GM21526 (cell line): Measurements from ENCODE around the gene IFITM10.

Experiments used
- ATAC-seq: cut with Tn5 transposase; IDR thresholded peaks from one replicate; pipeline ENCODE4 v1.9.1; 2021; ENCODE audit warnings: moderate library complexity; ENCODE audit not compliant: unreplicated experiment, low FRiP score

Gene IFITM10

DNA sequence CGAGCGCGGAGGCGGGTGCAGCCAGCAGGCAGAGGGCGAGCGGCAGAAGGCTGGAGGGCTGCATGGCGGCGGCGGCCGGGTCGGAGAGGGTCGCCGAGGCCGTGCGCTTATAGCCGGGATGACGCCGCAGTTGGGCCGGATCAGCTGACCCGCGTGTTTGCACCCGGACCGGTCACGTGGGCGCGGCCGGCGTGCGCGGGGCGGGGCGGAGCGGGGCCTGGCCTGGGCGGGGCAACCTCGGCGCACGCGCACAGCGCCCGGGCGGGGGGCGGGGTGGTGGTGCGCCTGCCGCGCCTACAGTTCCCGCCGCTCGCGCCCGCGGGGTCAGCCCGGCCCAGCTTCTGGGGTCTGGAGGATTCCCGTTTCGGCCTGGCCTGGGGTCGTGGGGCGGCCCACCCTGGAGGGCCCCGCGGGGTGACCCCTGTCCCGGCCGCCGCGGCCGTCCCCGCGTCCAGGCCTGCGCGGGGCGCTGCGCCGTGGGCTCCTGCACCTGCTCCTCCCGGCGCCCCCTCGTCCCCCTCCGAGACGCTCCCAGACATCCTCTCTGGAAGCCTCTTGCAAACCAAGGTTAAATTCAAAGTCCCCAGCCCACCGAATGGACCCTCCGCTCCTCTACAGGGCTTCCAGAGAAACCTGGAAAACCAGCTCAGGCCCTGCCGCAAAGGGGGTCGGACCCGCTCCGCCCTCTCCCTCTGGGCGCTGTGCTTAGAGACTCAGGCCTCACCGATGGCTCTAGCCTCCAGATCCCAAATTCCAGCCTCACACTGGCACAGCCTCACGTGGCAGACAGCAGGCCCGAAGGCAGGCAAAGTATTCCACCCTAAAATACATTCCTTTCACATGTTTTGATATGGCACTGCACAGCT lies 13.6 kb upstream of the IFITM10 start, which contains the start of gene CTSD:
TSS of gene CTSD (minus strand) at position 132 of the 866 bp plus-strand sequence. CDS start at position 64, 68 bp downstream.
- ATAC-seq = peak; percentile 68

GRCh38 chr11:1763336-1763795 lies 13.0 kb upstream of the IFITM10 start:
- peak; percentile 22 for ATAC-seq

DNA sequence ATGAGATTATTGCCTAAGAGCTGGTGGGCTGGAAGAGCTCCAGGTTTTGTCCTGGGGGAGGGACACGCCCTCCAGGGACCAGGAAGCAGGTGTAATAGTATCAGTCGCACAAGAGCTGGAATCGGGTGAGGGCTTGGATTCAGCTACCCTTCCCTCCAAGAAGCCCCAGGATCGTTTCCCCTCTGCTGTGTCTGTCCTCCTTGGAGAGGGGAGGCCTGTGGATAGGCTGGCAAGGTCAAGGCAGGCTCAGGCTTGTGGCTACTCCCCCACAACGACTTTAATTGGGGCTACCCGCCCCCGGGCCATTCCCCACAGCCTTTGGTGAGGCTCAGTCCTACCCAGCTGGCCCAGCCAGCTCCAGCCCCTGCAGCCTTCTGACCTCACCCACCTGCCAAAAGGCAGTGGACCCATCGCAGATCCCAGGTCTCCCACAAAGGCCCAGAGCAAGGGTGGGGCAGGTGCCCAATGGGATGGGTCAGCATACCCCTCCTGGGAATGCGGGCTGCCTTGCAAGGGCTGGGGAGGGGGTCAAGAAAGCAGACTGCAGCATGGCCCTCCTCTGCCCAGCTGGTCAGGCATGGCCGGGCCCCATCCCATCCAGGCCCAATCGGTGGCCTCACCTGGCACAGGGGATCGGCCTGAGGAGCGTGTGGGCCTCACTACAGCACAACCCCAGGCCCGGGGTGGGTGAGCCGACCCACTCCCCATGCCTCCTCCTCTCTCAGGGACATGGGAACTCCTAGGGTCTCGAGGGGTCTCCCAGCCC lies 12.3 kb upstream of the IFITM10 start:
- no peak for ATAC-seq

GRCh38 chr11:1761857-1762536 lies 11.6 kb upstream of the IFITM10 start:
- no peak for ATAC-seq

DNA sequence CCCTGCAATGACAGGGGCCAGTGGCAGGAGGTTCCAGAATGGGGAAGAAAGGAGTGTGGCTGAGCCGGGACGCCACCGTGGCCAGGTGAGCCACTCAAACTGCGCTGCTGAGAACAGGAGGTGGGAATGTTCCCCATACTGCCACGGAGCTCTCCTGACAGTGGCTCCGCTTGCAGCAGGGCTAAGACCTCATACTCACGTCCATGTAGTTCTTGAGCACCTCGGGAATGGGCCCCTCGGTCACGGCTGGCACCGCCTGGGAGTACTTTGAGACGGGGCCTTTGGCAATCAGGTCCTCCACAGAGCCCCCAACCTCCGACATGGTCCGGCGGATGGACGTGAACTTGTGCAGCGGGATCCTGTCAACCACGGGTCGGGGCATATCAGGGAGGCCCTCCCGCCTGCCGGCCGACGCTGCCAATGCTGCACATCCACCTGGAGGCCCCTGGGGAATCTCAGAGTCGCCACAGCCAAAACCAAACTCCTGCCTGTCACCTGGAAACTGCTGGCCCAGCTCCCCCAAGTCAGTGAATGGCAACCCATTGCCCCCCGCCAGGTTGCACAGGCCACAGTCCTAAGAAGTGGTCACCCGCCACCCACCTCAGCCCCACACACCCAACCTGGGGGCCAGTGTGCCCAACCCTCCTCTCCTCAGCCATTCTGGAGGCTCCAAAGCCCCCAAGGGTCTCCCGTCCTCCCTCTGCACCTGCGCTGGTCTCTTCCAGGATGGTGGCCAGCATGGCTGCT lies 10.9 kb upstream of the IFITM10 start:
- no peak for ATAC-seq

- no peak for ATAC-seq
These were observed 10.1 kb upstream of the IFITM10 start for GRCh38 chr11:1760351-1761109.

DNA sequence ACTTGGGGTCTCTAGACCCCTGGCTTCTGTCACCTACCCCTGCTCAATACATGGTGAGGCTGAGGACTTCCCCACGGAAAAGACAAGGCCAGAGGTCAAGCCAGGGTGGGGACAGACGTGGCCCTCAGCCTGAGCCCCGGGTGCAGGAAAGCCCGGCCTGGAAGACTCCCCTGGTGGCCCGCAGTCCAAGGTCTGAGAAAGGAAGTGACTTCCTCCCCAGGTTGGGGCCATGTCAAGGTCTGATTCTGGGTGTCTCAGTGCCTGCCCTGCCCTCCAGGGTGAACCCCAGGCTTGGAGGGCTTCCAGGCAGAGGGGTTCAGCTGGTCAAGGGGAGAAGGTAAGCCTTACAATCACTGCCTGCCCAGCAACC lies 9.4 kb upstream of the IFITM10 start:
- ATAC-seq = no peak

DNA sequence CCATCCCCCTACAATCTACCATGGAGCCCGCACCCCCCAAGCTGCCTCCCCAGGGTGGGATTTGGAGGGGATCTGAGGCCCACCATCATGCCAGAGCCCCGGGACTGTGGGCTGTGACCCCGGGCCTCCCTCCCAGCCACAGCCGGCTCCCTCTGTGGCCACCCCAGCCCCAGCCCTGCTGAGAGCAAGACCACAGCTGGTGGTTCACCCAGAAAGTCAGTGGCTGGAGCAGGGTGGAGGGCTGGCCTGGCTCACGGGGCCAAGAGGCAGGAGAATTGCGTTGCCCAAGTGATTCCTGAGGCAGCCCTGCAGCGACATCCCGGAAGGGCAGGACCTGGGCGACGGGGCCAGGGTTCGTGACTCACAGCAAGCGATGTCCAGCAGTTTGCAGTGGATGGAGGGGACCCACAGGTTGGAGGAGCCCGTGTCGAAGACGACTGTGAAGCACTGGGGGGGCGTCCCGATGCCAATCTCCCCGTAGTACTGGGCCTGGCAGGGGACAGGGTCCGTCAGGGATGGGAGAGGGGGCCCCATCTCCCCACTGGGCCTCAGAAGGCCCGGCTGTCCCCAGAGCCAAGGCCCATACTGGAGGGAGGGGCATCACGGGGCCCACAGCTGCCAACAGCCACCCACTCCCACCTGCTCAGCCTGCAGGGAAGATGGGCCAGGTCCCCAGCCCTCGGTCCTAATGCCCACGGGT lies 8.9 kb upstream of the IFITM10 start:
- ATAC-seq = no peak

- no peak for ATAC-seq
These were observed 8.3 kb upstream of the IFITM10 start for GRCh38 chr11:1758611-1759150.

DNA sequence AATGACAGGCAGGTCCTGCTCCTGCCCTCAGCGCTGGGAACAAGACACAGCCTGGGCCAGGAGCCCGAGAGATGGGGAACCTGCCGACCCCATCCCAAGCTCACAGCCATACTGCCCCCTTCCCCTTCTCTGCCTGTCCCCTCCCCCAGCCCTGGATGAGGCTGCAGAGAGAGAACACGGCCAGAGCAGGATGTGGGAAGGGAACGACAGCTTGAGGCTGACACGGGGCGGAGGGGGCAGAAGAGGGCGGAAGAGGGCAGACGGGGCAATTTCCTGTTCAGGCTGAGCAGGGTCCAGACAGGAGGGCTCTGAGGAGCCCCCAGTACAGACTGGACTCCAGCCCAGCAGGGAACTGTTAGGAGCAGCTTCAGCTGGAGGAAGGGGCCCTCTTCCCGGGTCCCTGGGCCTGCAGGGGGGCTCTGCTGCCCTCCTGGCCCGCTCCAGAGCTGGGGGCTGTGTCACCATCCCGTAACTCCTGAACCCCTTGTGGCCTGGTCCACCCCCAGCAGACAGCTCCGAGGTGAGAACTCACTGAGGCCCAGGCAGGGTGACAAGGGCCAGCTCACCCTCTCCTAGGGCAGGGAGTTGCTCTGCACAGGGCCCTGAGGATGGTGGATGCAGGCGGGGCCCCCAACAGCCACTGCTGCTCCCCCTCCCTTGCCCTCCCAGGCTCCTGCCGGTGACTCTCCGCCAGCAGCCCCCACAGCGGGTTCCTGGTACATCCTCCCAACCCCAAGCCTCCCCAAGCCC lies 7.6 kb upstream of the IFITM10 start:
- ATAC-seq = no peak

GRCh38 chr11:1756791-1757771 lies 6.7 kb upstream of the IFITM10 start:
- no peak for ATAC-seq

DNA sequence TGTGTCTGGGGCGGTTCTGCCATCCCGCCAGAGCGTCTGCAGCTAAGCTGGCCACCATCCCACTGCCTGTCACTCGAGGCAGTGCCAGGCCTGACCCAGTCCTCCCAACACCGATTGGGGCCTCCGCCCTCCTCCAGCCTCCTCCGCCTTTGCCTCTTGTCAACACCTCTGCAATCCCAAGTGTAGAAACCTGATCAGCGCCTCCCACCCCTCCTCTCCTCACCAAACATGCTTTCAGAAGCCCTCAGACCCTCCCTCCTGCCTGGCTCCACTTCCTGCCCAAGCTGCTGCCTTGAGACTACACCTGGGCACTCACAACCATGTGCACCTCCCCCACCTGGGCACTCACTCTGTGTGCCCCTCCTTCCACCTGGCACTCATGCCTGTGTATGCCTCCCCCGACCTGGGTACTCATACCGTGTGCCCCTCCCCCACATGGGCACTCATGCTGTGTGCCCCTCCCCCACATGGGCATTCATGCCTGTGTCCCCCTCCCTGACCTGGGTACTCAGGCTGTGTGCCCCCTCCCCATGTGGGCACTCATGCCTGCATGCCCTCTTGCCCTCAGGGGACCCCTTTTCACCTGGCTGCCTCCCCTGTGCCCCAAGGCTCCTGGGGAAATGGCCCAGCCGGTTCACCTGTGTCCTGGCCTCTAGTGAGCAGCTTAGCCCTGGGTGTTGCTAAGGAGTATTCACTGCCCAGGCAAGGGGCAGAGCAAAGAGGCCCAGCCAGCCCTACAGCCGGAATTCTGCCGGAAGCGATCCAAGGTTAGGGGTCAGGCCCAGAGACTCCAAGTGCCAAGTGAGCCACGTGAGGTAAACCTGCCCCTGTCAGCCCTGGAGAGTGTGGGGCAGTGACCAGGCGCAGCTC lies 5.5 kb upstream of the IFITM10 start:
- no peak for ATAC-seq

GRCh38 chr11:1755344-1755691 lies 4.9 kb upstream of the IFITM10 start:
- no peak for ATAC-seq

DNA sequence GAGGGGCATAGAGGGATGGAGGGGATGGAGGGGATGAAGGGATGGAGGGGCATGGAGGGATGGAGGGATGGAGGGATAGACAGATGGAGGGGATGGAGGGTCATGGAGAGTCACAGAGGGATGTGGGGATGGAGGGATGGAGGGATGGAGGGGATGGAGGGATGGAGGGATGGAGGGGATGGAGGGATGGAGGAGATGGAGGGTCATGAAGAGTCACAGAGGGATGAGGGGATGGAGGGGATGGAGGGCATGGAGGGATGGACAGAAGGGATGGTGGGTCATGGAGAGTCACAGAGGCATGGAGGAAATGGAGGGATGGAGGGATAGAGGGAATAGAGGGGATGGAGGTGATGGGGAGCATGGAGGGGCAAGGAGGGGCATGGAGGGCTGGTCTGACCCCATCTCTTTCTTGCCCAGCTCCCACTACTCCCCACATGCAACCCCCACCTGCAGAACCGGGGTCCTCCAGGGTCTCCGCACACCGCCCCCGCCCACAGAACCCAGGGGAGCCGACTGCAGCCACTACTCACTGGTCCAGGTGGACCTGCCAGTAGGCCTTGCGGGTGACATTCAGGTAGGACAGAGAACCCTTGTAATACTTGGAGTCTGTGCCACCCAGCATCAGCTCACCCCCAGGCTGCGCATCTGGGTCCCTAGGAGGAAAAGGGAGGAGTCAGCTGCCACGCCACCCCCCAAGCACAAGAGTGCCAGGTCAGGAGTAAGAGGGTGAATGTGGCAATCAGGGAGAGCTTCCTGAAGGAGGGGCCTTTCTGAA lies 4.2 kb upstream of the IFITM10 start:
- ATAC-seq = no peak

DNA sequence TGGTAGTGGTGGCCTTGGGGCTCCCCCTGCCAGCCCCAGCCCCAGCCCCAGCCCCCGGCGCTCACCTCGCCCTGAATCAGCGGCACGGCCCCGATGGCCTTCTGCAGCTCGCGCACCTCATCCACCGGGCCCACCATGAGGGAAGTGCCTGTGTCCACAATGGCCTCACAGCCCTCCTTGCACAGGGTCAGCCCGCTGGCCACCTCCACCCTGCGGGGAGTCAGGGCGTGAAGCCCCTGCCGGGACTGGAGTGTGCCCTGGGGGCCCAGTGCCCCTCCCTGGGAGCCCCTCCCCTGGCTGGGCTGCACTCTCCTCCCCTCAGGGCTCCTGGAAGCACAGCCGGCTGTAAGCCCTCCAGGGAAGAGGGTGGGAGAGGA lies 3.5 kb upstream of the IFITM10 start:
- no peak for ATAC-seq
